AG04450 (cell line): ENCODE results near the gene MSMB. TPM values are rescaled to one million over a fixed set of nuclear protein-coding genes. Genes with fewer than 3 reads are reported as not detected.
"Not testable (repeated sequence)": the region's sequence is repeated elsewhere in the genome, so short reads cannot be mapped to it uniquely, and the experiment has no call there.

Experiments used
- CTCF ChIA-PET: fragments of 300-600, 350-600 bp; formaldehyde crosslinking; extraction: SDS; loops from one replicate; lab custom pipeline; 2022; ENCODE audit warnings: antibody characterized with exemption, inconsistent platforms; lab: Charles Lee
- POLR2A ChIA-PET: fragments of 350-600 bp; formaldehyde crosslinking; extraction: SDS; loops from one replicate; lab custom pipeline; 2021; ENCODE audit warnings: antibody characterized with exemption, inconsistent platforms; lab: Yijun Ruan, JAX
- DNase-seq: peaks from one replicate; pipeline ENCODE4 v3.0.0-alpha.2; 2011; ENCODE audit warnings: low read depth, low spot score
- H3K27ac ChIP-seq: one replicate; pipeline ENCODE4 v1.5.1; 2012; ENCODE audit warnings: low read depth, low read length, control low read depth
- H3K27me3 ChIP-seq: one replicate; pipeline ENCODE4 v1.6.0; 2012; ENCODE audit warnings: low read length; ENCODE audit not compliant: control insufficient read depth, insufficient read depth
- H3K4me3 ChIP-seq: 2 replicates; pipeline ENCODE4 v1.5.1; 2011; ENCODE audit warnings: mild to moderate bottlenecking, low read depth, low read length, control low read depth
- H3K9me3 ChIP-seq: 2 replicates; pipeline ENCODE4 v1.5.1; 2012; ENCODE audit warnings: low read length; ENCODE audit not compliant: control insufficient read depth, insufficient read depth
- CTCF ChIP-seq: IDR thresholded peaks from 2 replicates; pipeline ENCODE4 v1.5.1; 2011; ENCODE audit warnings: low read depth, low read length, control low read depth, inconsistent platforms
- polyA plus RNA-seq: library from polyadenylated mRNA; depleted of rRNA; stranded (reverse); fragments of >200 nt; gene quantifications from 2 replicates; pipeline ENCODE4 v1.2.3, GENCODE V29; 2011

MSMB gene
- polyA plus RNA-seq, 1 experiment, result not detected

- TF ChIP-seq CTCF, result no peak
- no peak for DNase-seq
- Histone ChIP-seq H3K4me3 (no peak overlapping the region), H3K27ac (no peak overlapping the region), H3K27me3 (no peaks in the 10 kb centered on the region), H3K9me3 (no peaks in the 10 kb centered on the region)
- CTCF ChIA-PET, result no interaction called here
- POLR2A ChIA-PET, result no interaction called here
These were observed 6.2 kb upstream of the MSMB start for GRCh38 chr10:46052057-46052790.

DNA sequence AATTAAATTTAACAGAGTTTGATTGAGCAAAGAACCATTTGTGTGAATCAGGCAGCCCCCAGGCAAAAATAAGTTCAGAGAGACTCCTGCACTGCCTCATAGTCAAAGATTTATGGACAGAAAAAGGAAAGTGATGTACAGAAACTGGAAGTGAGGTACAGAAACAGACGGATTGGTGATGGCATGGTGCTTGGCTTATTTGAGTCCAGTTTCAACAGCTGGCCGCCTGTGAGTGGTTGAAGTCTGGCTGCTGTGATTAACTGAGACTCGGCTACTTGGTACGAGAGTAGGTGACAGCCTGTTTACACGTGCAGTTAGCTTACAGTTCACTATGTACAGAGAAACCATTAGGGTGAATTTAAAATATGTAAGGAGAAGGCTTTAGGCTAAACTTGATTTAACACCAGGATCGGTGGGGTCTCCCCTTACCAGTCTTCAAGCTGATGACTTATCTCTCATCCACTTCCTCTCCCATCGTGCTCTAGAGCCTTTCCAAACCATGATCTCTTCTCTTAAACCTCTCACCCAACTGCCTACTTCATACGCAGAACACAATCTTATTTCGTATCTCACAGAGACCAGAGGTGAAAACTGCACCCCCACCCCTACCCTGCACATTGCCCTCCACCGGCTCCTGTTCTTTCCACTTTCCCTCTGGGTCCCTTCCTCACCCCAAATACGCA is 5.0 kb upstream of the MSMB start:
- CTCF ChIA-PET, result interaction anchor here (0.5 kb wide), 1 partner anchor 150 kb away, joined by 4 read pairs; no protein-coding TSS in a partner anchor
- POLR2A ChIA-PET, result no interaction called here
- no peak for DNase-seq

DNA sequence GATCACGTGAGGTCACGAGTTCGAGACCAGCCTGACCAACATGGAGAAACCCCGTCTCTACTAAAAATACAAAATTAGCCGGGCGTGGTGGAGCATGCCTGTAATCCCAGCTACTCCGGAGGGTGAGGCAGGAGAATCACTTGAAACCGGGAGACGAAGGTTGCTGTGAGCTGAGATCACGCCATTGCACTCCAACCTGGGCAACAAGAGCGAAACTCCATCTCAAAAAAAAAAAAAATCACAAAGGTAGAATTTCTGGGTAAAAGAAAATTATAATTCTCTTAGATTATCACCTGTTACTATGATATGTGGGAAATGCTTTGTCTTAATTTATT is 3.4 kb upstream of the MSMB start:
- CTCF ChIA-PET, POLR2A ChIA-PET, H3K4me3 ChIP-seq, H3K27ac ChIP-seq, DNase-seq, H3K9me3 ChIP-seq, H3K27me3 ChIP-seq: not testable (repeated sequence)

More for the DNA sequence above, 5.0 kb upstream of the MSMB start:
- TF ChIP-seq CTCF, result no peak
- Histone ChIP-seq H3K27me3 (peaks cover 3% of the 10 kb centered on the region), H3K4me3 (no peak overlapping the region), H3K27ac (no peak overlapping the region), H3K9me3 (no peaks in the 10 kb centered on the region)

- Histone ChIP-seq H3K27ac (no peak overlapping the region), H3K9me3 (no peaks in the 10 kb centered on the region), H3K27me3 (peaks cover 6% of the 10 kb centered on the region), H3K4me3 (no peak overlapping the region)
- no peak for DNase-seq
- CTCF ChIA-PET, result no interaction called here
- TF ChIP-seq CTCF, result no peak
- POLR2A ChIA-PET, result no interaction called here
These were observed 2.1 kb upstream of the MSMB start for GRCh38 chr10:46048152-46048551.

GRCh38 chr10:46042527-46042926 is 3.5 kb downstream of the MSMB start:
- ChIA-PET CTCF (no interaction called here), POLR2A (no interaction called here)
- no peak overlapping the region for H3K27ac ChIP-seq
- no peak for DNase-seq
- peaks cover 6% of the 10 kb centered on the region for H3K27me3 ChIP-seq
- H3K4me3 ChIP-seq, result no peak overlapping the region
- no peak for TF ChIP-seq CTCF
- no peaks in the 10 kb centered on the region for H3K9me3 ChIP-seq
